GM12878 (cell line): ENCODE results near the gene ARHGAP44. TPM values are rescaled to one million over a fixed set of nuclear protein-coding genes. Genes with fewer than 3 reads are reported as not detected.

Experiments used
- ATAC-seq: fragments of 200-7000 bp; cut with Tn5 transposase; 3 replicates; pipeline ENCODE4 v1.9.1; 2020; ENCODE audit warnings: mild to moderate bottlenecking, moderate library complexity
- BruUV-seq: library from RNA; stranded (reverse); fragments of 400-500 nt; replicated peaks from 2 replicates; lab custom pipeline; 2021; lab: Mats Ljungman, UMichigan
- CTCF ChIA-PET: fragments of 300-600 bp; sonication (Branson Sonifier 250); formaldehyde crosslinking; extraction: SDS; loops from one replicate; lab custom pipeline; 2021; ENCODE audit warnings: inconsistent platforms; lab: Yijun Ruan, JAX
- POLR2A ChIA-PET: fragments of 350-600 bp; formaldehyde crosslinking; extraction: SDS; loops from one replicate; lab custom pipeline; 2021; ENCODE audit warnings: inconsistent platforms; lab: Charles Lee
- RAD21 ChIA-PET: fragments of 300-600 bp; sonication (Branson Sonifier 250); formaldehyde crosslinking; loops from one replicate; lab custom pipeline; 2023; ENCODE audit warnings: antibody characterized with exemption; ENCODE audit not compliant: unreplicated experiment; lab: Charles Lee
- SMC1A ChIA-PET: fragments of 300-600 bp; sonication (Branson Sonifier 250); formaldehyde crosslinking; loops from one replicate; lab custom pipeline; 2023; ENCODE audit not compliant: unreplicated experiment, uncharacterized antibody; lab: Charles Lee
- DNase-seq: peaks from one replicate; pipeline ENCODE4 v3.0.0-alpha.2; 2011; ENCODE audit warnings: low read depth, low spot score
- FAIRE-seq: peaks from 3 replicates; lab custom pipeline; 2011; peaks lifted over from hg19 to GRCh38; lab: Jason Lieb, UNC
- H2AFZ ChIP-seq: 2 replicates; pipeline ENCODE4 v1.6.0; 2011; ENCODE audit warnings: low read depth, low read length, control low read depth; ENCODE audit not compliant: control insufficient read depth
- H3K27ac ChIP-seq: 2 replicates; pipeline ENCODE4 v1.5.1; 2011; ENCODE audit warnings: control low read depth; ENCODE audit not compliant: control insufficient read depth, insufficient read depth
- H3K27me3 ChIP-seq, 2 experiments: replicated peaks in 1 of 2; 2 replicates each; pipeline versions ENCODE4 v1.6.0 to v1.6.1; 2011; ENCODE audit warnings: low read length in 1 of 2; ENCODE audit not compliant: control insufficient read depth in 2 of 2, insufficient read depth in 2 of 2
- H3K36me3 ChIP-seq, 2 experiments: 2 replicates each; pipeline ENCODE4 v1.5.1; 2011; ENCODE audit warnings: low read length in 1 of 2; ENCODE audit not compliant: control insufficient read depth in 2 of 2, insufficient read depth in 2 of 2
- H3K4me1 ChIP-seq: 2 replicates; pipeline ENCODE4 v1.6.1; 2011; ENCODE audit warnings: mild to moderate bottlenecking, low read length, moderate library complexity, mixed read lengths; ENCODE audit not compliant: control insufficient read depth, insufficient read depth
- H3K4me2 ChIP-seq: 2 replicates; pipeline ENCODE4 v1.6.0; 2011; ENCODE audit warnings: control low read depth; ENCODE audit not compliant: control insufficient read depth, insufficient read depth
- H3K4me3 ChIP-seq: fragments of 200-600 bp; sonication (generic); 2 replicates; pipeline ENCODE4 v1.5.1; 2016
- H3K79me2 ChIP-seq: 2 replicates; pipeline ENCODE4 v1.6.0; 2011; ENCODE audit warnings: low read length; ENCODE audit not compliant: control insufficient read depth, insufficient read depth
- H3K9ac ChIP-seq: 2 replicates; pipeline ENCODE4 v1.8.0; 2011; ENCODE audit warnings: low read length, control low read depth, mixed read lengths; ENCODE audit not compliant: control insufficient read depth, insufficient read depth
- H3K9me3 ChIP-seq: replicated peaks from 3 replicates; pipeline ENCODE4 v1.5.1; 2011; ENCODE audit warnings: mild to moderate bottlenecking, low read length; ENCODE audit not compliant: control insufficient read depth, insufficient read depth
- H4K20me1 ChIP-seq: 2 replicates; pipeline ENCODE4 v1.6.0; 2011; ENCODE audit not compliant: control insufficient read depth, insufficient read depth
- BMI1 ChIP-seq: fragments of 450-650 bp; IDR thresholded peaks from 2 replicates; pipeline ENCODE4 v1.6.1; 2016; ENCODE audit warnings: mild to moderate bottlenecking, moderate library complexity, borderline replicate concordance
- ESRRA ChIP-seq: IDR thresholded peaks from 2 replicates; pipeline ENCODE4 v1.6.1; 2012; ENCODE audit warnings: mild to moderate bottlenecking, low read length, improper control_type of control experiment
- GATAD2B ChIP-seq: fragments of 450-650 bp; conservative IDR thresholded peaks from 2 replicates; pipeline ENCODE4 v1.6.1; 2017; ENCODE audit warnings: low read depth, mild to moderate bottlenecking, moderate library complexity
- HDAC2 ChIP-seq: fragments of 200-600 bp; sonication (generic); IDR thresholded peaks from 2 replicates; pipeline ENCODE4 v1.6.1; 2017
- KAT2A ChIP-seq: conservative IDR thresholded peaks from 2 replicates; pipeline ENCODE4 v1.6.1; 2011; ENCODE audit warnings: low read depth, low read length; ENCODE audit not compliant: control insufficient read depth
- KDM1A ChIP-seq: fragments of 200-600 bp; sonication (generic); IDR thresholded peaks from 2 replicates; pipeline ENCODE4 v1.6.1; 2016; ENCODE audit warnings: borderline replicate concordance
- NFXL1 ChIP-seq: fragments of 450-650 bp; IDR thresholded peaks from 2 replicates; pipeline ENCODE4 v1.6.1; 2017; ENCODE audit warnings: antibody characterized with exemption, mild to moderate bottlenecking, borderline replicate concordance
- NRF1 ChIP-seq: conservative IDR thresholded peaks from 2 replicates; pipeline ENCODE4 v1.6.1; 2011; ENCODE audit warnings: mild to moderate bottlenecking, low read depth, low read length, improper control_type of control experiment
- POU2F2 ChIP-seq: IDR thresholded peaks from 3 replicates; pipeline ENCODE4 v1.6.1; 2011; ENCODE audit warnings: low read depth, mild to moderate bottlenecking, low read length, borderline replicate concordance
- SMC3 ChIP-seq: IDR thresholded peaks from 2 replicates; pipeline ENCODE4 v1.6.1; 2011; ENCODE audit warnings: low read length, improper control_type of control experiment, borderline replicate concordance
- ZNF217 ChIP-seq: fragments of 450-650 bp; IDR thresholded peaks from 2 replicates; pipeline ENCODE4 v1.6.1; 2017; ENCODE audit warnings: antibody characterized with exemption, mild to moderate bottlenecking
- ZNF622 ChIP-seq: fragments of 450-650 bp; IDR thresholded peaks from 2 replicates; pipeline ENCODE4 v1.6.1; 2017; ENCODE audit warnings: mild to moderate bottlenecking, inconsistent platforms
- WGBS: methylation state at CpG from one replicate; pipeline ENCODE4 v1.1.6; 2016; ENCODE audit warnings: low lambda C conversion rate; ENCODE audit not compliant: insufficient replicate concordance, insufficient coverage; ENCODE audit errors: missing lambda C conversion rate; 5-methylcytosine and 5-hydroxymethylcytosine counted together
- in situ Hi-C: fragments of 300-500 bp; cut with MboI; formaldehyde crosslinking; loops from 9 replicates; pipeline ENCODE4 v1.14.3; 2018; ENCODE audit warnings: mixed read lengths
- intact Hi-C: fragments of 100-400 bp; cut with micrococcal nuclease; formaldehyde crosslinking; loops from one replicate; pipeline ENCODE4 v1.14.2; 2022; ENCODE audit not compliant: unreplicated experiment
- polyA plus RNA-seq, 11 experiments: library from polyadenylated mRNA; depleted of rRNA in 4 of 11; unstranded in 6 of 11; stranded (reverse) in 5 of 11; fragments of >200 nt; fragmentation: Nextera tagmentation in 4 of 11; fragmentation: Illumina TruSeq in 1 of 11; extraction: Ambion mirVana in 4 of 11; extraction: Trizol in 1 of 11; gene quantifications; 1 replicate in 1 of 11; 2 replicates in 10 of 11; pipeline versions ENCODE4 v1.2.1 to v1.2.3, GENCODE V29; 2011 to 2016; ENCODE audit warnings: inconsistent platforms in 2 of 11, missing spikeins in 2 of 11, low read depth in 1 of 11
- total RNA-seq, 4 experiments: library from RNA; depleted of rRNA in 3 of 4; stranded (reverse); fragments of >200 nt in 3 of 4; fragmentation: Illumina TruSeq in 1 of 4; extraction: Trizol in 1 of 4; gene quantifications; 2 replicates each; pipeline versions ENCODE4 v1.2.1 to v1.2.3, GENCODE V29; 2013 to 2021
- TF ChIP-seq, protein P1 (sequence below): fragments of 450-650 bp; IDR thresholded peaks from 2 replicates; pipeline ENCODE4 v1.6.1; 2017; ENCODE audit warnings: low read depth, mild to moderate bottlenecking, moderate library complexity
- TF ChIP-seq, protein P2 (sequence below): IDR thresholded peaks from 2 replicates; pipeline ENCODE4 v1.6.1; 2011; ENCODE audit warnings: mild to moderate bottlenecking, low read depth, low read length, moderate library complexity; ENCODE audit not compliant: insufficient replicate concordance
- TF ChIP-seq, protein P3 (sequence below): fragments of 450-650 bp; IDR thresholded peaks from 2 replicates; pipeline ENCODE4 v1.6.1; 2017; ENCODE audit warnings: mild to moderate bottlenecking
- TF ChIP-seq, protein P4 (sequence below): IDR thresholded peaks from 2 replicates; pipeline ENCODE4 v1.6.1; 2011; ENCODE audit warnings: low read depth, low read length, improper control_type of control experiment, borderline replicate concordance
- TF ChIP-seq, protein P5 (sequence below): fragments of 450-650 bp; IDR thresholded peaks from 2 replicates; pipeline ENCODE4 v1.6.1; 2017; ENCODE audit warnings: mild to moderate bottlenecking, low read depth, inconsistent platforms; ENCODE audit not compliant: poor library complexity, severe bottlenecking

Gene ARHGAP44
- total and polyA plus RNA-seq, 10 of the 15 experiments (the other 5 are each of a cell fraction or from before 2014, with no cell fraction given), result 0.11 to 1.2 (median 0.48) TPM

DNA sequence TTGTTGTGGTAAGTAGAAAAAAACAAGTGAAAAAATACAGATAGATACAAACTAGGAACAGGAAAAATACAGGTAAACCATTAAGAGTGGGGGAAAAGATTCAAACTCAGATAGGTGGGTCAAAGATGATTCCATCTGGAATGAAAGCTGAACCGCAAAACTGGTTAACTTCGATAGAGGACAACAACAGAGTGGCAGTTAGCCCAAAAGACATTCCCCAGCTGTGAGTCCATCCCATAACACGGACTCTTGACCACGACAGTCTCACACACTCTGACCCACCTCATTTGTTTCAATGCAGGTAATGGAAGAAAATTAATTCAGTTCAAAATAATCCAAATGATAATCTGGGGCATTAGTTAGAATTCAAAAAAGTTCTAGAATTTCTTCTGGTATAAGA is 215.0 kb downstream of the ARHGAP44 start:
- in situ Hi-C loops, result no loop called here
- ATAC-seq (no peak), DNase-seq (no peak), FAIRE-seq (no peak)
- Histone ChIP-seq H3K27me3 (no peaks in the 10 kb centered on the region), H4K20me1 (no peaks in the 10 kb centered on the region), H3K4me3 (no peak overlapping the region), H3K4me1 (no peaks in the 10 kb centered on the region), H3K9me3 (no peaks in the 10 kb centered on the region), H3K79me2 (no peaks in the 10 kb centered on the region), H2AFZ (no peak overlapping the region), H3K4me2 (no peak overlapping the region), H3K36me3 (peaks cover 20 to 30% of the 10 kb centered on the region in 2 experiments), H3K9ac (no peak overlapping the region), H3K27ac (no peak overlapping the region)
- ChIA-PET CTCF (interaction anchor here (0.7 to 4.1 kb wide), 10 partner anchors 12 to 833 kb away, joined by 3 to 26 read pairs (median 5); partner anchors contain the start of gene ELAC2), SMC1A (interaction anchor here (0.9 to 2.3 kb wide), 3 partner anchors 458 to 747 kb away, joined by 3 to 8 read pairs (median 3); no protein-coding TSS in a partner anchor), POLR2A (no interaction called here), RAD21 (interaction anchor here (0.8 to 1.4 kb wide), 2 partner anchors 14 to 262 kb away, joined by 3 to 8 read pairs; partner anchors contain the start of gene ELAC2)
- WGBS, result 87% methylated on average over 4 of the region's 4 CpGs
- TSS peak; percentile 20 for BruUV-seq
- TF ChIP-seq, protein P1, sequence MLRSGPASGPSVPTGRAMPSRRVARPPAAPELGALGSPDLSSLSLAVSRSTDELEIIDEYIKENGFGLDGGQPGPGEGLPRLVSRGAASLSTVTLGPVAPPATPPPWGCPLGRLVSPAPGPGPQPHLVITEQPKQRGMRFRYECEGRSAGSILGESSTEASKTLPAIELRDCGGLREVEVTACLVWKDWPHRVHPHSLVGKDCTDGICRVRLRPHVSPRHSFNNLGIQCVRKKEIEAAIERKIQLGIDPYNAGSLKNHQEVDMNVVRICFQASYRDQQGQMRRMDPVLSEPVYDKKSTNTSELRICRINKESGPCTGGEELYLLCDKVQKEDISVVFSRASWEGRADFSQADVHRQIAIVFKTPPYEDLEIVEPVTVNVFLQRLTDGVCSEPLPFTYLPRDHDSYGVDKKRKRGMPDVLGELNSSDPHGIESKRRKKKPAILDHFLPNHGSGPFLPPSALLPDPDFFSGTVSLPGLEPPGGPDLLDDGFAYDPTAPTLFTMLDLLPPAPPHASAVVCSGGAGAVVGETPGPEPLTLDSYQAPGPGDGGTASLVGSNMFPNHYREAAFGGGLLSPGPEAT, result no peak
- TF ChIP-seq BMI1 (no peak), ZNF622 (no peak), KAT2A (no peak), KDM1A (no peak), POU2F2 (no peak), NFXL1 (no peak), ZNF217 (no peak), HDAC2 (no peak), SMC3 (no peak), GATAD2B (no peak), ESRRA (no peak), NRF1 (no peak)
- TF ChIP-seq, protein P2, sequence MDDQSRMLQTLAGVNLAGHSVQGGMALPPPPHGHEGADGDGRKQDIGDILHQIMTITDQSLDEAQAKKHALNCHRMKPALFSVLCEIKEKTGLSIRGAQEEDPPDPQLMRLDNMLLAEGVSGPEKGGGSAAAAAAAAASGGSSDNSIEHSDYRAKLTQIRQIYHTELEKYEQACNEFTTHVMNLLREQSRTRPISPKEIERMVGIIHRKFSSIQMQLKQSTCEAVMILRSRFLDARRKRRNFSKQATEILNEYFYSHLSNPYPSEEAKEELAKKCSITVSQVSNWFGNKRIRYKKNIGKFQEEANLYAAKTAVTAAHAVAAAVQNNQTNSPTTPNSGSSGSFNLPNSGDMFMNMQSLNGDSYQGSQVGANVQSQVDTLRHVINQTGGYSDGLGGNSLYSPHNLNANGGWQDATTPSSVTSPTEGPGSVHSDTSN, result no peak
- TF ChIP-seq, protein P3, sequence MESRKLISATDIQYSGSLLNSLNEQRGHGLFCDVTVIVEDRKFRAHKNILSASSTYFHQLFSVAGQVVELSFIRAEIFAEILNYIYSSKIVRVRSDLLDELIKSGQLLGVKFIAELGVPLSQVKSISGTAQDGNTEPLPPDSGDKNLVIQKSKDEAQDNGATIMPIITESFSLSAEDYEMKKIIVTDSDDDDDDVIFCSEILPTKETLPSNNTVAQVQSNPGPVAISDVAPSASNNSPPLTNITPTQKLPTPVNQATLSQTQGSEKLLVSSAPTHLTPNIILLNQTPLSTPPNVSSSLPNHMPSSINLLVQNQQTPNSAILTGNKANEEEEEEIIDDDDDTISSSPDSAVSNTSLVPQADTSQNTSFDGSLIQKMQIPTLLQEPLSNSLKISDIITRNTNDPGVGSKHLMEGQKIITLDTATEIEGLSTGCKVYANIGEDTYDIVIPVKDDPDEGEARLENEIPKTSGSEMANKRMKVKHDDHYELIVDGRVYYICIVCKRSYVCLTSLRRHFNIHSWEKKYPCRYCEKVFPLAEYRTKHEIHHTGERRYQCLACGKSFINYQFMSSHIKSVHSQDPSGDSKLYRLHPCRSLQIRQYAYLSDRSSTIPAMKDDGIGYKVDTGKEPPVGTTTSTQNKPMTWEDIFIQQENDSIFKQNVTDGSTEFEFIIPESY, result no peak
- TF ChIP-seq, protein P4, sequence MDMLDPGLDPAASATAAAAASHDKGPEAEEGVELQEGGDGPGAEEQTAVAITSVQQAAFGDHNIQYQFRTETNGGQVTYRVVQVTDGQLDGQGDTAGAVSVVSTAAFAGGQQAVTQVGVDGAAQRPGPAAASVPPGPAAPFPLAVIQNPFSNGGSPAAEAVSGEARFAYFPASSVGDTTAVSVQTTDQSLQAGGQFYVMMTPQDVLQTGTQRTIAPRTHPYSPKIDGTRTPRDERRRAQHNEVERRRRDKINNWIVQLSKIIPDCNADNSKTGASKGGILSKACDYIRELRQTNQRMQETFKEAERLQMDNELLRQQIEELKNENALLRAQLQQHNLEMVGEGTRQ, result no peak
- TF ChIP-seq, protein P5, sequence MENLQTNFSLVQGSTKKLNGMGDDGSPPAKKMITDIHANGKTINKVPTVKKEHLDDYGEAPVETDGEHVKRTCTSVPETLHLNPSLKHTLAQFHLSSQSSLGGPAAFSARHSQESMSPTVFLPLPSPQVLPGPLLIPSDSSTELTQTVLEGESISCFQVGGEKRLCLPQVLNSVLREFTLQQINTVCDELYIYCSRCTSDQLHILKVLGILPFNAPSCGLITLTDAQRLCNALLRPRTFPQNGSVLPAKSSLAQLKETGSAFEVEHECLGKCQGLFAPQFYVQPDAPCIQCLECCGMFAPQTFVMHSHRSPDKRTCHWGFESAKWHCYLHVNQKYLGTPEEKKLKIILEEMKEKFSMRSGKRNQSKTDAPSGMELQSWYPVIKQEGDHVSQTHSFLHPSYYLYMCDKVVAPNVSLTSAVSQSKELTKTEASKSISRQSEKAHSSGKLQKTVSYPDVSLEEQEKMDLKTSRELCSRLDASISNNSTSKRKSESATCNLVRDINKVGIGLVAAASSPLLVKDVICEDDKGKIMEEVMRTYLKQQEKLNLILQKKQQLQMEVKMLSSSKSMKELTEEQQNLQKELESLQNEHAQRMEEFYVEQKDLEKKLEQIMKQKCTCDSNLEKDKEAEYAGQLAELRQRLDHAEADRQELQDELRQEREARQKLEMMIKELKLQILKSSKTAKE, result no peak
- intact Hi-C loops, result loop anchor here (5.0 to 10.0 kb wide), 3 partner anchors 262 to 460 kb away; no protein-coding TSS in a partner anchor
